Stimulated activated CD8-positive, alpha-beta memory T cell treated with anti-CD3 and anti-CD28 coated beads, Interleukin-15, amount 100 ng/mL, for 1 hour (primary cell): Measurements from ENCODE around the gene ARID5B.
"Not testable (repeated sequence)": the region's sequence is repeated elsewhere in the genome, so short reads cannot be mapped to it uniquely, and the experiment has no call there.

Experiments
- DNase-seq: peaks from one replicate; pipeline ENCODE4 v3.0.0-alpha.2; 2020; ENCODE audit warnings: low read depth

Gene ARID5B

GRCh38 chr10:62014510-62014909 is 113.0 kb downstream of the ARID5B start:
- no peak for DNase-seq

- no peak for DNase-seq
These were observed 114.5 kb downstream of the ARID5B start for GRCh38 chr10:62015994-62016393.

DNA sequence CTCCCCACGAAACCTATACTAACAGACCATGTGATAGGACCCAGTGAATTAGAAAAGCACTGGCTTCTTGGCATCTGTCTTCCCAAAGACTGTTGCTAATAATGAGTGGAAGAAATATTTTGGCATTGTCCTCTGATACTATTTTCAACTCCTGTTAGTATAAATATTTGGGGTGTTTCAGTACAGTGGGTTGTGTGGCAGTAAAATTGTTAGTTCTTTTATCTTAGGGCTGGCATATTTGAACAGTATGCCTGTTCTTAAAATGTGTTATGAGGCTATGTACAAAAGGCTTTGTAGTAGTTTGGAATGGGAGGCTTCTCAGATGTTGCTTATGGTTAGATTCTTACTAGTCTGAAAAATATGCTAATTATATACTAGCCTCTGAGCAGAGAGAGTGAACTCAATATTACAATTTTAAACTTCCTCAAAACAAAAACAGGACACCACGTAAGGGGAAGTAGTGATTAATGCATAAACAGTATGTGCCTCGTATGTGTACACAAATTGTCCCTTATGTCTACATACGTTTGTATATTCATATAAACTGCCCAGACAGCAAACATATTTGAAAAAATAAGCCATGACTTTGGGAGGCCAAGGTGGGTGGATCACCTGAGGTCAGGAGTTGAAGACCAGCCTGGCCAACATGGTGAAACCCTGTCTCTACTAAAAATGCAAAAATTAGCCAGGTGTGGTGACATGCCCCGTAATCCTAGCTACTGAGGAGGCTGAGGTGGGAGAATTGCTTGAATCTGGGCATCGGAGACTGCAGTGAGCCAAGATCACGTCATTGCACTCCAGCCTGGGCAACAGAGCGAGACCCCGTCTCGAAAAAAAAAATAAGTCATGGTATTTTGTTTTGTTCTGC is 115.4 kb downstream of the ARID5B start:
- no peak for DNase-seq

DNA sequence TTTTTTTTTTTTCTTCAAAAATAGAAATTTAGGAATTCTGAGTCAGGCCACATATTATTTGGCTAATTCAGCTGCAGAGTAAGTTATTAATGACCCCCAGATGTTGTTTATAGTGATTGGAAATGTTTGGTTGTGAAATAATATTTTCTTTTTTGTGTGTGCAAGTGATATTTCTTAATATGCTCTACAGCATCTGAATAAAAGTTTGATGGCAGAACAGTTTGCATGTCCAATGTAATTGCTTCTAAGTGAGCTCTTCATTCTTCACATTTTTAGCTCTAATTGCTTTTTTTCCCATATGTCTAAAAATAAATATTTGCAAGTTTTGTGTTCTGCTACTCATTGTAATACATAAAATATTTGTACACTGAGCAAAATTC is 116.0 kb downstream of the ARID5B start:
- no peak for DNase-seq

DNA sequence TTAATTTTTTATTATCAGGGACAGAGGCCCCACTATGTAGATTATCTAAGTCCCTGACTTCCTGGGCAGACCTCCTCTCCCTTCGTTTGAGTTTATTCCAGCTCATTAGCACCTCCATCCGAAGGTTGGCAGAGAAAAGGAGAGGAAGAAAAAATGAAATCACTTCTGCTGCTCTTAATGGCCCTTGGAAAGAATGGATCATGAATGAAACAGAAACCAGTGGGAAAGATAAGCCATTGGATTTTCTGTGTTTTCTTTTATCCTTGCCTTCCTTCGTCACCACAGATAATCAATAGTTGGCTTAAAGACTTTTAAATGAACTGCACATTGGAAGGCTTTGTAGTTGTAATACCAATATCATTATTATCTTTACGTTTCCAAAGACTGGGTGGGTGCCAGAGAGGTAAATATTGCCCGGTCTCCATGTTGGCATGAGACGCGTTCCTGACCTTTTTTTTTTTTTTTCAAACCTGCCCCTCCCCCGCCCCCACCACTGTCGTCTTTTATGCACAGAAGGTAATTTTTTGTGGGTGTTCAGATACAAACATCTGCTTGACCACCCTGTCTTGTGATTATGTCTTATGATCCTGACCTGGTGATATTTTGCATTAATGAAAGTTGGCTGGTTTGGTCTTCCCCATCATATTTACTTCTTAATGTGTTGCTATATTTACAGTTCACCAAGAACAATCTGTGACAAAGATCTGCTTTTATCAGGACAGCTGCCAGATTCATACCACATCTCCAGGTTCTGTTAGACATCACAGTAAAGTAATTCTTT is 116.8 kb downstream of the ARID5B start:
- DNase-seq = no peak

GRCh38 chr10:62019013-62019684 is 117.7 kb downstream of the ARID5B start:
- no peak for DNase-seq

GRCh38 chr10:62019685-62020359 is 118.3 kb downstream of the ARID5B start:
- DNase-seq = no peak

DNA sequence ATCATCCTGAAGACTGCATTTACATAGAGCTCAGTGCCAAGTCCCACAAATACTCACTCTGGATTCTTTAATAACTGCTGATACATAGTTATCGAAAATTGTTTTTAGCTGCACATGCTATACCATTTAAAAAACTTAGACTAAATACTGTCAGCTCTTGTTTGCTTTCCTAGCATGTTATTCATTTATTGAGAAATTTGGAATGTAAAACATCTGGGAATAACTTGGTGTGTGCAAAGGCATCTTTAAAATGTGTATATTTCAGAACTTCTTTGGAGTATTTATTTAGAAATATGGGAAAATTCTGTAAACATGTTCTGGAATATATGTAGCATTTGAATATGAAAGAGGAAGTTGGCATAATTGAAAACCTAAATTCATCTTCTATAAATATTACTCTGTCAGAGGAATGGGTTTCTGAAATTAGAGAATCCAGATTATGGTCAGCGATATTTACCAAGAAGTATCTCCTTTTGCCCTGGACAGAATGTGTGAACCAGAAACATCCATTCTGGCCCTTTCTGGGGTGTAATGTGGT is 119.7 kb downstream of the ARID5B start:
- no peak for DNase-seq

- DNase-seq = no peak
These were observed 120.7 kb downstream of the ARID5B start for GRCh38 chr10:62021978-62022802.

- DNase-seq = no peak
These were observed 121.3 kb downstream of the ARID5B start for GRCh38 chr10:62022830-62023229.

GRCh38 chr10:62023329-62023728 is 121.8 kb downstream of the ARID5B start:
- DNase-seq = no peak

DNA sequence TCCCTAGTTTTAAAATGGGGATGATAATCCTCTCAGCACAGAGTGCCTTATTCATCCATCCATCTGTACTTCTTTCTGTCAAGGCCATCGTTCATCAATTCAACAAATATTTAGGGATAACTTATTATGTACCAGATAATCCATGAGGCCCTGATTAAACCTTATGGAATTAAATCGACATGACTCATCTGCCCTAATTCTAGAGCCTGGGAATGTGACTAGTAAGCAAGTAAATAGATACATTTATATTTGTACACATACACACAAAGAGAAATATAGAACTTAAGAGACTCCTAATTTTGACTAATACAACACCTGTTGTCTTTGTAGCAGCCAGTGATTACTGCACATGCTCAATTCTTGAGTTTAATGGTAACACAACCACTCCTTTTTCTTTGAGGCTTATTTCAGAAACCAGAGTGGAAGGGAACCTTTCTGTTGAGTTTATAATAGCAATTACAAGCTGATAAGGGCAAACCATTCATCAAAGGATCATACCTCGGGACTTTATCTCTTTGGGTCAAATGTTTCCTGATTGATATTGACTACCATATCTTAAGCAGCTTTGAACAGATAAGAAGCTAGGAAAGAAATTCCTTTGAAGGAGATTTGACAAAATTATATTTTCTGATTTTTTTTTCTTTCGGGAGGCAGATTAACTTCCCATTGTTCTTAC is 122.7 kb downstream of the ARID5B start:
- no peak for DNase-seq

- no peak for DNase-seq
These were observed 123.8 kb downstream of the ARID5B start for GRCh38 chr10:62025134-62025794.

DNA sequence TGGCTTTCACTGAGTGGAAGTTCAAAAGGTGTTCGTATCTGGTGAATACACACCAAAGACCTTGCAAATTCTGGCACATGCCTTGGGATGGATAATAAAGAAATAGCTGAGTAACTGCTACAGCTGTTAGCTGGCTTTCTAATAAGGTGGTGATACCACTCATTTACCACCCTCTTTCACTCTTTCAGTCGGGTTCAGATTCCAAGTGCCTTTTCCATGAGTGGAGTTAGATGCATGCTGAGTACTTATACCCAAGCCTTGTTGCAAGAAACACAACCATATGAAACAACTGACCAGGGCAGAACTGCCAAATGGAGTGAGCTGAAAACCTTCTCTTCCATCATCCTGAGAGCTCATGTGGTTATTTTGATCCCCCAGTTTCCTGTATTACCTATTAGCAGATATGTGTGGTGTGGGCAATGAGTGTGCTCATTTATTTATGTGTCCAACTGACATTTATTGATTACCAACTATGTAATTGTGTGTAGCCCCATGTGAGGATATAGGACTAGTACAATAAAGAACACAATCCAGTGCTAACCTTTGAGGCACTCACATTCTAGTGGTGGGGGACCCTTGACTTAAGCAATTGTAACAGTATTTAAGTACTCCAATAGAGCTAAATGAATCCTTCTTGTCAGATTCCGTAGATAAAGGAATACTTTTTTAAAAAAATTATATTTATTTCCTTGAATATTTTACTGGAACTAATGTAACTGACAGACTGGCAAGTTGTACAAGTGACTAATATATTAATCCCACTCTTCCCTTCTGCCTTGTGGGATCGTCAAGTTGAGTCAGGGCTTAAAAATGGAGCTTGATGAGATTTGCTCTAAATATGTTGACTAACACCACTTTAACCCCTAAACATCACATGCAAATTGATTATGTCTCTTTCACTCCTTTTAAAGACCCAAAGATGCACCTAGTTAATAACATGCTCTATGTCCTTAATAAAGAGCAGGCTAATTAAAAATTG is 124.7 kb downstream of the ARID5B start:
- DNase-seq = no peak

GRCh38 chr10:62027841-62028501 is 126.5 kb downstream of the ARID5B start:
- no peak for DNase-seq

DNA sequence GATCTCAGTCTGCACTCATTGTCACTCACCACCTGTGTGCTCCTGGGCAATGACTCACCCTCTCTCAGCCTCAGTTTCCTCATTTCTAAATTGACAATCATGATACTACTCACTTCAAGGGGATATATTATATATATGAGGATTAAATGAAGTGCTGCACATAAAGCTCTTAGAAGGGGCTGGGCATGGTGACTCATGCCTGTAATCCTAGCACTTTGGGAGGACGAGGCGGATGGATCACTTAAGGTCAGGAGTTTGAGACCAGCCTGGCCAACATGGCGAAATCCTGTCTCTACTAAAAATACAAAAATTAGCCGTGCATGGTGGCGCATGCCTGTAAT is 127.0 kb downstream of the ARID5B start:
- DNase-seq = not testable (repeated sequence)

DNA sequence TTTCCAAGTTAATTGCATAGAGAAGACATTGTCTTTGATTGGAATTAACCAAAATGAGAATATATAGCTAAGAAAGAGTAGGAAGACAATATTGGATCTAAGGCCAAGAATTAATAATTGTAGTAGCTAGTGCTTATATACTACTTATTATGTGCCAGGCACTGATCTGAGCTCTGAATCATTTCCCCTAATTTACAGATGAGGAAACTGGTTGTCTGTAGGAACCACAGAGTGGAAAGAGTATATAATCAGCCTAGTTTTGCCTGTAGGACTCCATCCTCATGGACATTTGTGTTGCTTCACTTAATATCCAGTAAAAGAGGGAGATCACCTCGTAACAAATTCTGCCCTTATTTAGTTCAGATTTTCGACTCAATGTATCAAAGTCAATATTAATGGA is 127.9 kb downstream of the ARID5B start:
- no peak for DNase-seq

- DNase-seq = no peak
These were observed 130.0 kb downstream of the ARID5B start for GRCh38 chr10:62031507-62031906.
